Vagina (tissue), 2 donors: Measurements from ENCODE around the gene CNTN3.

ENCODE experiments used
- POLR2A ChIP-seq, 2 donors: fragments of 450-650 bp; IDR thresholded peaks; one replicate each; pipeline ENCODE4 v1.6.1; 2017; ENCODE audit warnings: antibody characterized with exemption in 2 of 2, mild to moderate bottlenecking in 2 of 2, moderate library complexity in 2 of 2
- POLR2AphosphoS5 ChIP-seq, 2 donors: sonication (generic); formaldehyde crosslinking; IDR thresholded peaks; one replicate each; pipeline ENCODE4 v1.9.0; 2017; ENCODE audit warnings: antibody characterized with exemption in 2 of 2, mild to moderate bottlenecking in 2 of 2, low read depth in 1 of 2; ENCODE audit not compliant: insufficient read depth in 1 of 2
- TF ChIP-seq, protein P1 (sequence below), 3 experiments: fragments of 450-650 bp in 2 of 3; fragments of 200-600 bp in 1 of 3; sonication (generic) in 1 of 3; IDR thresholded peaks; one replicate each; pipeline ENCODE4 v1.5.1; 2017 to 2019; ENCODE audit warnings: antibody characterized with exemption in 3 of 3, mild to moderate bottlenecking in 2 of 3, moderate library complexity in 2 of 3

DNA sequence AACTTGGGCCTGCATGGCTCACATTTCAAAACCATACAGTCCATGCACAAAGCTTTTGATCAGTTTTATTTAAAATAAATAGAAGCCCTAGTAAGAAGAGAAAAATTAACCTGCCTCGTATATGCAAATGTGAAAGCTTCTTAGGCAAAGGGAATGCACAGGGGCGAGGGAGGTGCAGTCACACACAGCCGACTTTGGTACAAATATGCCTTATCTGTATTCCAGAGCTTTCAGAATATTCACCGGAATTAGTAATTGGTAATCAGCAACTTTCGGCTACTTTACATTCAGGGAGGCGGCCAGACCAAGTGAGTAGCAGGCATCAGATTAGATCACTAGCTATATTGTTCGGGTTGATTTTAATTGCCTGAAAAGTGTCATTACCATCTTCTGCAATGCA, 7.5 kb downstream of the CNTN3 start:
- TF ChIP-seq, protein P1, sequence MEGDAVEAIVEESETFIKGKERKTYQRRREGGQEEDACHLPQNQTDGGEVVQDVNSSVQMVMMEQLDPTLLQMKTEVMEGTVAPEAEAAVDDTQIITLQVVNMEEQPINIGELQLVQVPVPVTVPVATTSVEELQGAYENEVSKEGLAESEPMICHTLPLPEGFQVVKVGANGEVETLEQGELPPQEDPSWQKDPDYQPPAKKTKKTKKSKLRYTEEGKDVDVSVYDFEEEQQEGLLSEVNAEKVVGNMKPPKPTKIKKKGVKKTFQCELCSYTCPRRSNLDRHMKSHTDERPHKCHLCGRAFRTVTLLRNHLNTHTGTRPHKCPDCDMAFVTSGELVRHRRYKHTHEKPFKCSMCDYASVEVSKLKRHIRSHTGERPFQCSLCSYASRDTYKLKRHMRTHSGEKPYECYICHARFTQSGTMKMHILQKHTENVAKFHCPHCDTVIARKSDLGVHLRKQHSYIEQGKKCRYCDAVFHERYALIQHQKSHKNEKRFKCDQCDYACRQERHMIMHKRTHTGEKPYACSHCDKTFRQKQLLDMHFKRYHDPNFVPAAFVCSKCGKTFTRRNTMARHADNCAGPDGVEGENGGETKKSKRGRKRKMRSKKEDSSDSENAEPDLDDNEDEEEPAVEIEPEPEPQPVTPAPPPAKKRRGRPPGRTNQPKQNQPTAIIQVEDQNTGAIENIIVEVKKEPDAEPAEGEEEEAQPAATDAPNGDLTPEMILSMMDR (IDR thresholded peaks at IDR 0.05) = no peak
- TF ChIP-seq POLR2A (IDR thresholded peaks at IDR 0.05) = no peak
- TF ChIP-seq POLR2AphosphoS5 (IDR thresholded peaks at IDR 0.05; ENCODE audit: insufficient read depth in 1 of 2, low read depth in 1 of 2) = no peak
